ENCODE measurements around the gene SMIM33.
"Not testable (repeated sequence)": the region's sequence is repeated elsewhere in the genome, so short reads cannot be mapped to it uniquely, and the experiment has no call there.

The SMIM33 gene

DNA sequence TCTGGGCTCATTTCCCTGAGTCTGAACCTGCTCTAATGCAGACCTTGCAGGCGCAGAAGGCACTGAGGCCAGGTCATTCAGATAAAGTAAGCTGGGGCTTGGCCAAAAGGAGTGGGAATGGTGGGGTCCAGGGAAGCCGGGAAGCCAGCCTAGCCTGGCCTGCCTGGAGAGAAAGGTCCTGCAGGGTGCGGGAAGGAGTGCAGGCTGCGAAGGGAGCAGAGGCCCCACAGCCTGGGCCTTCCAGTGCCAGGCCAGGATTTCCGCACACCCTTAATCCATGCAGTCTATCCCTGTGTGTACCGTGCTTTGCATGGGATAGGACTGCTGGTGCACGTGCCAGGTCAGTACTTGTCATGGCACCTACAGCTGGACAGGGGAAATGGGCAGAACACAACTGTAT lies 15.4 kb downstream of the SMIM33 start:
- no peak for DNase-seq

DNA sequence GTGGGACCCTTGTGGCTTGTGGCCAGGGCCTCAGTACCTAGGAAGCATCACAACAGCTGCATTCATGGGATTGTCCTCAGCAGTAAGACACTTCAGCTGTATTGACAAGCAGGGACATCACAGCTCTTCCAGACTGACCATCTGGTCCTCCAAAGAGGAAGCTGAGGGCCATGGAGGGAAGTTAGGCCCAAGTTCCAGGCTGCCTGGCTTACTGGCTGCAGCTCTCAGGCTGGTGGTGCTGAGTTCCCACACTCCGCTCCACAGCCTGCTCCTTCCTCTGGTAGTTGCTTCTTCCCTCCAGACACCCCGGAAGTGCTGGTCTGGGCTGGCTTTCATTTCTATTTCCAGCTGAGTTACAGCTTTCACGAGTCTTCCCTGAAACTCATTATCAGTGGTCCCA lies 17.5 kb downstream of the SMIM33 start:
- DNase-seq = no peak

DNA sequence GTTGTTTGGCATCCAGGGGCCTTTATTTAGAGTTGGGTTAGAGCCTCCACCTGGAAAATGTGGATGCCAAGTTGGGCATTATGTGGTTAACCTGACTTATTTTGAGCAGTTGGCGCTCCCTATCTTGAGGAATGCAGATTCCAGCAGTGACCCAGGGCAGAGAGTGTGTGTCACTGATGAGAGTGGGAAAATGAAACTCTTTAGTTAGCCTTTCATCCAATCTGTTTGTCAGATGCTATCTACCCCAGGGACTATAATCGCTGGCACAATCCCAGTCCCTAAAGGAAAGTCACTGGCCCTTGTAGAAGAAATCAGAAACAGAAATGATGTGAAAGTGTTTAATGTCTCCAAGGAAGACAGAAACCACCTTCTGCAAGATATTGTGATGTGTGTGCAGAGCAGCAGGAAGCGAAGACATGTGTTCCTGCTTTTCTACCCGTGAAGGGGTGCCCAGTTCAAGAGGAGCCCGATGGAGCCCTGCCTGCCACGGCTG lies 21.9 kb downstream of the SMIM33 start:
- no peak for DNase-seq

DNA sequence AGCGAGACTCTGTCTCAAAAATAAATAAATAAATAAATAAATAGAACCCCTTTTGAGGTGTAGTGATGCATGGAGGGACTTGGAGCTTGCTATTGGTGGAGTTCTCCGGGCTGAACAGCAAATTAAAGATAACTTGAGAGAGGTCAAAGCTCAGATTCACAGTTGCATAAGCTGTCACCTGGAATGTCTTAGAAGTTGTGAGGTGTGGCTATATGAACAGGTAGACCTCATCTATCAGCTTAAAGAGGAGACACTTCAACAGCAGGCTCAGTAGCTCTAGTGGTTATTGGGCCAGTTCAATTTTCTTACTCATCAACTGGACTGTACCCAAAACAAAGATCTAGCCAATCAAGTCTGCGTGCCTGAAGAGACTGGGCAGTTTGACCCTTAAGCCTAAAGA lies 23.5 kb downstream of the SMIM33 start:
- DNase-seq = no peak

DNA sequence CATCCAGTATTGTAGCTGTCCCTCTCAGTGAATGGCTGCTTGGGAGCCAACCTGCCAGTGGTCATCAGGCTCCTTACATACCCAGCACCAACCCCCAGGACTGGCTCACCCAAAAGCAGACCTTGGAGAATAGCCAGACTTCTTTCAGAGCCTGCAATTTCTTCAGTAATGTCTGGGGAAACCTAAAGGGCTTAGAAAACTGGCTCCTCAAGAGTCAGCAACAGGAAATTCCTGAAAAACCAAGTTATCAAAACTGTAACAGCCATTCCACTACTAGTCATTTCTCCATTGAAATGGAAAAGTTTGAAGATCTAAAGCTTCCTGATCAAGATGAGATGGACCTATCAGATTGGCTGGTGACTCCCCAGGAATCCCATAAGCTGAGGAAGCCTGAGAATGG lies 24.0 kb downstream of the SMIM33 start:
- no peak for DNase-seq

DNA sequence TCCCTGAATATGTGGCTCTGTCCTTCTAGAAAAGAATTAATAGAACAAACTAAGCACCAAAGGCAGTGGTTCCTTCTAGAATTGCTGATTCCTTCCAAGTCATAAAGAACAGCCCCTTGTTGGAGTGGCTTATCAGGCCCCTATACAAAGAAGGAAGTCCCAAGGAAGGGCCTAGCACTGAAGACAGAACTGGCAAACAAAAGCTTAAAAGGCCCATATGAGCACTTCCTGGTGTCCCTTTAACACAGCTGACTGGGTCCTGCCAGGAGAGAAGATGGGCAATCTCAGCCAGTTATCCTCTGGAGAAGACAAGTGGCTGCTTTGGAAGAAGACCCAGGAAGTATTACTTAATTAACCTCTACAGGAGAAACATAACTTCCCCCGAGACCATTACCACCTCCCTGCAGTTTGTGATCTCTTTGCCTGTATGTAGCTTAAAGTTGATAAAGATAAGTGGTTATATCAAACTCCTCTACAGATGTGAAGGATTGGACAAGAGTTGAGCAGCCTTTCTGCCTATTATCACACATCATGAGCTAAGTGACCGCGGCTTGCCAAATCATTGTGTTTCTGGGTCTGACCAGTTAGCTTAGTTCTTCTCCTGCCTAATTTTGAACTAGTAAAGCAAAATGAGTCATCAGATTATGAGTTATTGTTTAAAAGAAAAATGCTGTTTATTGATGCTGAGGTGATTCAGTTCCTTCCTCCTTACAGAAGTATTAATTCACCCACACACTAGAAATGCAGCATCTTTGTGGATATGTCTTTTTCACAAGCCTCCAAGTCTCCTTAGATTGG lies 25.0 kb downstream of the SMIM33 start:
- no peak for DNase-seq

DNA sequence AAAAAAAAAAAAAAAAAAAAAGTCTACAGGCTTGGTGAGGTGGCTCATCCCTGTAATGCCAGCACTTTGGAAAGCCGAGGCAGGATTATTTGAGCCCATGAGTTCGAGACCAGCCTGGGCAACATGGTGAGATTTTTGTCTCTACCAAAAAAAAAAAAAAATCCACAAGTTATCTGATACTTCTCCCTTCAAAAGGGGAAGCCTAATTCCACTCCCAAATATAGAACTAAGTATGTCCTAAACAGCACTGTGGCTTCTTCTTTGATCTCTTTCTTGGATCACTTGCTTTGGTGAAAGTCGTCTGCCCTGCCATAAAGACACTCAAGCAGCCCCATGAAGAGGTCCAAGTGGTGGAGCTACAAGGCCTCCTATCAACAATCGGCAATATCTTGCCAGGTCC lies 30.6 kb downstream of the SMIM33 start:
- DNase-seq = no peak

DNA sequence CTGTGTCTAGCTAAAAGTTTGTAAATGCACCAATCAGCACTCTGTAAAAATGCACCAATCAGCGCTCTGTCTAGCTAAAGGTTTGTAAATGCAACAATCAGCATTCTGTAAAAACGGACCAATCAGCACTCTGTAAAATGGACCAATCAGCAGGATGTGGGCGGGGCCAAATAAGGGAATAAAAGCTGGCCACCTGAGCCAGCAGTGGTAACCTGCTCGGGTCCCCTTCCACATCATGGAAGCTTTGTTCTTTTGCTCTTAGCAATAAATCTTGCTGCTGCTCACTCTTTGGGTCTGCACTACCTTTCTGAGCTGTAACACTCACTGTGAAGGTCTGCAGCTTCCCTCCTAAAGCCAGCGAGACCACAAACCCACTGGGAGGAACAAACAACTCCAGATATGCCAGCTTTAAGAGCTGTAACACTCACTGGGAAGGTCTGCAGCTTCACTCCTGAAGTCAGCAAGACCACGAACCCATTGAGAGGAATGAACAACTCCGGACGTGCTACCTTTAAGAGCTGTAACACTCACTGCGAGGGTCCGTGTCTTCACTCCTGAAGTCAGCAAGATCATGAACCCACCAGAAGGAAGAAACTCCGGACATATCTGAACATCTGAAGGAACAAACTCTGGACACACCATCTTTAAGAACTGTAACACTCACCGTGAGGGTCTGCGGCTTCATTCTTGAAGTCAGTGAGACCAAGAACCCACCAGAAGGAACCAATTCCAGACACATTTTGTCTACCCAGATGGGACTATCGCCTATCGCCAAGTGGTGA lies 32.4 kb downstream of the SMIM33 start:
- not testable (repeated sequence) for DNase-seq

DNA sequence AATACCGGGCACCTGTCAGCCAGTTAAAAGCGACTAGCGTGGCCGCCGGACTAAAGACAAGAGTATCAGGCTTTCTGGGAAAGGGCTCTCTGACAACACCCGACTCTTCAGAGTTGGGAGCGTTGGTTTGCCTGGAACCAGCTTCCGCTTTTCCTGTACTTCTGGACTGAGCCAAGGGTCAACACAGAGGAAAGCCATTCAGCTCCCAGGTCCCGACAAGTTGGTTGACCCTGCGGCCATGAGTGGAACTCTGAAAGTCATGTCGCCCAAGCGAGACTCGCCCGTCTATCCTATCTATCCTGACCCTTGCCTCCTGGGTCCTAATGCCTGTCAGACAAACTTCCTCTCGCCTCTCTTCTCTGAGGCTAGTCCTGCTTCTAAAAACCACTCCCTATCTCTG lies 33.1 kb downstream of the SMIM33 start:
- not testable (repeated sequence) for DNase-seq

DNA sequence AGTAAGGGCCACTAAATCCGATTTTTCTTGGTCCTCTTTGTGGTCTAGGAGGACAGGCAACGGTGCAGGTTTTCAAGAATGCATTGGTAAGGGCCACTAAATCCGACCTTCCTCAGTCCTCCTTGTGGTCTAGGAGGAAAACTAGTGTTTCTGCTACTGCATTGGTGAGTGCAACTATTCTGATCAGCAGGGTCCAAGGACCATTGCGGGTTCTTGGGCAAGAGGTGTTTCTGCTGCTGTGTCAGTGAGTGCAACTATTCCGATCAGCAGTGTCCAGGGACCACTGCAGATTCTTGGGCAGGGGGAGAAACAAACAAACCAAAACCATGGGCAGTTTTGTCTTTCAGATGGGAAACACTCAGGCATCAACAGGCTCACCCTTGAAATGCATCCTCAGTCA lies 33.9 kb downstream of the SMIM33 start:
- DNase-seq = not testable (repeated sequence)

DNA sequence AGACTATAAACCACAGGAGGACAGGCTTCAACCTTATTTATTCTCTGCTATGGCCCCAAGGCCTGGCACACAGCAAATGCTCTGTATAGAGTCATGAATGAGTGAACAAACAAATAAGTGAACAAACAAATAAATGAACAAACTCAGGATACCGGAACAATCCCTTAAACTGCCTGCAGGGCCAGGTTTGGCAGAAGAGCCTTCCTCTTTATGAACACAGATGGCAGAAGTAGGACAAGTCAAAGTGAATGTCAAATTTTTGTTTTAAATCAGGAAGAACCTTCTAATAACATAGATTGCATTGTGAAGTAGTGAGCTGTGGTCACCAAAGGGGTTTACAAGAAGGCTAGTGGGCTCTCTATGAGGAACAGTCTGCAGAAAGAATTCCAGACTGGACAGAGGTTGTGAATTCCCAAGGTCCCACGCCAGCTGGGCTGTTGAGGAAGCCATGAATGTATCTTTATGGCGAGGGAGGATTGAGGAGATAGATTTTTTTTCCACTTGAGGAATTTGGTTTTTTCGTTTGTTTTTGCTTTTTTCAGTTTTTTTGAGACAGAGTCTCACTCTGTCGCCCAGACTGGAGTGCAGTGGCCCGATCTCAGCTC lies 42.1 kb downstream of the SMIM33 start:
- no peak for DNase-seq

DNA sequence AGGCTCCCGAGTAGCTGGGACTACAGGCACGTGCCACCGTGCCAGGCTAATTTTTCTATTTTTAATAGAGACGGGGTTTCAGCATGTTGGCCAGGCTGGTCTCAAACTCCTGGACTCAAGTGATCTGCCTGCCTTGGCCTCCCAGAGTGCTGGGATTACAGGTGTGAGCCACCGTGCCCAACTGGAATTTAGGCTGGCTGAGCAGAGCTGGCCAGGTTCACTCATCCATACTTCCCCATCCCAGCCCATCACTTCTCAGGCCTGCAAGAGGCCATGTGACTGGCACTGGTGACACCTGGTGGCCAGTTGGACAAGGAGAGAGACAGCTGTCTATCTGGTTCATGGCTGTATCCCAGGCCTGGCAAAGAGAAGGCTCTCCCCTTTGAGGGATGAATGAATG lies 42.6 kb downstream of the SMIM33 start:
- DNase-seq = peak; percentile 40

DNA sequence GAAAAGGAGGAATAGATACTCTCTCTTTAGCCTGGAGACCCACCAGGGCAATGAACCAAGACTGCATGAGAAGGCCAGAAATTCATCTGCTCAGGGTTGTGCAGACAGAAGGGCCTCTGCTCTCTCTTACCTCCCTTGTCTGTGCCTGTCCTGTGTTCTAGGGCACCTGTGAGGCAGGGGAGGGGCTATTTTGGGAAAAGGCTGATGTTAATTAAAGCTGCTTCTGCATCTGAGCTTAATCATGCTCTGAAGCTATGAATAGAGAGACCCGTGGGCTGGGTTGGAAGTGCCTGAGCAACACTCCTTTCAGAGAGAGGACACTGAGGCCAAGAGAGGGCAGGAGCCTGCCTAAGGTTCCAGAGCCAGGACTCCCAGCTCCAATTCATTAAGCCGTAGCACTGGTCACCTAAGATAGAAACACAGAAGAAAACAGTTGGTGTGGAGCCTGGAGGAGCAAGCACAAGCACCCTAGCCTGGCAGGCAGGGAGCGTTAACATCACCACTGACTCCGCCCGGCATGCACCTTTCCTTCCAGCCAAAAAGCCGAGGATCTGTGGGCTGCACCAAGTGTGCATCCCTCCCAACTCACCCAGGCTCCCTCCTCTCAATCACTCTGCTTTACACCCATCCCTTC lies 43.2 kb downstream of the SMIM33 start:
- DNase-seq = no peak

DNA sequence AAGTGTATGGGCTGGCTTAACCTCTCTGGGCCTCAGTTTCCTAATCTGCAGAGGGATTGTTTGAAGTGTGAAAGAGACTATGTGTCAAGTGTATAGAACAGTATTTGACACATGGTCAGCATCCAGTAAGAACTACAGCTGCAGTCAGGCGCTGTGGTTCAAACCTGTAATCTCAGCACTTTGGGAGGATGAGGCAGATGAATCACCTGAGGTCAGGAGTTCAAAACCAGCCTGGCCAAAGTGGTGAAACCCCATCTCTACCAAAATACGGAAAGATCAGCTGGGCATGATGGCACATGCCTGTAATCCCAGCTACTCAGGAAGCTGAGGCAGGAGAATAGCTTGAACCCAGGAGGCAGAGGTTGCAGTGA lies 43.7 kb downstream of the SMIM33 start:
- no peak for DNase-seq

DNA sequence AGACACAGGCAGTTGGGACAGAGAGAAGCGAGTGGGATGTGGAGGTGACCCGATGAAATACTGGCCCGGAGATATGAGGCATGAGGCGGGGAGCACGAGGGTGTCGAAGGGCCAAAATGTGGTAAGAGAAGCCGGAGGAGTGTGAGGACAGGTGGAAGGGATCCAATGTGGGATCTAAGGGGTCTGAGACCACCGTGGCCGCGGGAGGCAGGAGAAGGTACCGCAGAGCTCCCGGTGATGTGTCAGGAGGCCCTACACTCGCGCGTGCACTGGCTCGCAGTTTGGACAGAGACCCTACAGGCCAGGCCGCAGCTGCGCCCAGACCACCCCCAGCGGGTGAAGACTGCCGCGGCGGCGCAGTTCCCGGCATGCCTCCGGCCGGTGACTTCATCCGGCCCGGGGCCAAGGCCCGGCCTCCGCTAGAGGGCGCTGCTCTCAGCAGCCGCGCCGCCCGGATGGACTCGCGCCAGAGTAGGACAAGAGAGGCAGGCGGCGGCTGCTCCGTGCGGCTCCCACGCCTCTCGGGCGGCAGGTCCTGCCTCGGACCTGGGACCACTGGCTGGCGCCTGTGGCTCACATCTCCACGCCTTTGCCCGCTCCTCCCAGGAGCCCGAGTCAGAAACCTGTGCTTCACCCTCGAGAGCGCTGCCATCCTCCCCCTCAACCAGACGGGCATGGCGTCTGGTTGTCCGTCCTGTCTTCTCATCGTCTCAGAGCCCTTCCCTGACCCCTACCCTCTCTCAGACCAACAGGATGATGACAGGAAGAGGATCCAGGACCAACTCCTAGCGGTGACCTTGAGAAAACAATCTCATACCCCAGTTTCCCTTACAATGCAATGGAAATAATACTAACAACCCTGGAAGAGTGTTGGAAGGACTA lies 47.1 kb downstream of the SMIM33 start:
- peak; percentile 59 for DNase-seq
